OCI-LY7 (cell line): ENCODE data around the gene DNMT3A. TPM values are rescaled to one million over a fixed set of nuclear protein-coding genes. Genes with fewer than 3 reads are reported as not detected.

ENCODE experiments used
- BruUV-seq: library from RNA; stranded (reverse); fragments of 400-500 nt; replicated peaks from 2 replicates; lab custom pipeline; 2021; lab: Mats Ljungman, UMichigan
- CTCF ChIA-PET: fragments of 300-600 bp; sonication (Branson Sonifier 250); formaldehyde crosslinking; loops from one replicate; lab custom pipeline; 2022; ENCODE audit warnings: antibody characterized with exemption; ENCODE audit not compliant: unreplicated experiment; lab: Charles Lee
- POLR2A ChIA-PET: fragments of 300-600 bp; sonication (Branson Sonifier 250); formaldehyde crosslinking; loops from one replicate; lab custom pipeline; 2022; ENCODE audit warnings: antibody characterized with exemption; lab: Charles Lee
- DNase-seq: peaks from one replicate; pipeline ENCODE4 v3.0.0-alpha.2; 2015; ENCODE audit warnings: low spot score
- H2AFZ ChIP-seq: fragments of 200-600 bp; sonication (generic), shearing (Covaris generic); 2 replicates; pipeline ENCODE4 v1.6.1; 2014; ENCODE audit warnings: mild to moderate bottlenecking, antibody characterized with exemption, low read length, moderate library complexity
- H3K27ac ChIP-seq: fragments of 200-600 bp; sonication (generic); 2 replicates; pipeline ENCODE4 v1.5.1; 2014; ENCODE audit warnings: mixed run types, low read depth, mild to moderate bottlenecking, moderate library complexity, low read length, inconsistent platforms; ENCODE audit not compliant: poor library complexity, severe bottlenecking
- H3K36me3 ChIP-seq: fragments of 200-600 bp; sonication (generic); 2 replicates; pipeline ENCODE4 v1.6.1; 2014; ENCODE audit warnings: mild to moderate bottlenecking, antibody characterized with exemption, low read length, moderate library complexity, mixed read lengths; ENCODE audit not compliant: insufficient read depth
- H3K4me1 ChIP-seq: fragments of 200-600 bp; sonication (generic); 2 replicates; pipeline ENCODE4 v1.5.1; 2014; ENCODE audit warnings: mild to moderate bottlenecking, low read length; ENCODE audit not compliant: insufficient read depth, poor library complexity, severe bottlenecking
- H3K4me2 ChIP-seq: fragments of 200-600 bp; sonication (generic); 2 replicates; pipeline ENCODE4 v1.6.1; 2014; ENCODE audit warnings: mild to moderate bottlenecking, low read length
- H3K4me3 ChIP-seq: fragments of 200-600 bp; sonication (generic); 2 replicates; pipeline ENCODE4 v1.5.1; 2014; ENCODE audit warnings: mild to moderate bottlenecking, low read depth, low read length; ENCODE audit not compliant: poor library complexity, severe bottlenecking
- H3K79me2 ChIP-seq: fragments of 200-600 bp; sonication (generic); 2 replicates; pipeline ENCODE4 v1.6.1; 2016; ENCODE audit warnings: low read depth, mild to moderate bottlenecking, low read length, moderate library complexity, mixed read lengths; ENCODE audit not compliant: insufficient read depth
- H3K9me2 ChIP-seq: fragments of 200-600 bp; sonication (generic); 2 replicates; pipeline ENCODE4 v1.6.1; 2016; ENCODE audit warnings: mild to moderate bottlenecking, low read length, mixed read lengths; ENCODE audit not compliant: insufficient read depth
- H3K9me3 ChIP-seq: fragments of 200-600 bp; sonication (generic); 2 replicates; pipeline ENCODE4 v1.6.1; 2014; ENCODE audit warnings: mild to moderate bottlenecking, mixed run types, low read length, mixed read lengths
- H4K20me1 ChIP-seq: fragments of 200-600 bp; sonication (generic); 2 replicates; pipeline ENCODE4 v1.6.1; 2014; ENCODE audit warnings: mild to moderate bottlenecking, antibody characterized with exemption, low read length, moderate library complexity, mixed read lengths; ENCODE audit not compliant: insufficient read depth
- EZH2phosphoT487 ChIP-seq: fragments of 200-600 bp; sonication (generic); IDR thresholded peaks from 2 replicates; pipeline ENCODE4 v1.6.1; 2018; ENCODE audit warnings: low read depth, borderline replicate concordance, mild to moderate bottlenecking, mixed run types, antibody characterized with exemption, low read length, moderate library complexity, mixed read lengths
- intact Hi-C: fragments of 100-400 bp; cut with micrococcal nuclease; formaldehyde crosslinking; loops from one replicate; pipeline ENCODE4 v1.10.0; 2022; ENCODE audit not compliant: unreplicated experiment
- total RNA-seq, 2 experiments: library from RNA; depleted of rRNA in 1 of 2; stranded (reverse); fragments of >200 nt in 1 of 2; shearing (Covaris generic) in 1 of 2; gene quantifications; 2 replicates each; pipeline ENCODE4 v1.2.3, GENCODE V29; 2014 to 2022
- TF ChIP-seq, protein P1 (sequence below): fragments of 200-600 bp; sonication (generic); conservative IDR thresholded peaks from 2 replicates; pipeline ENCODE4 v1.5.1; 2014; ENCODE audit warnings: mild to moderate bottlenecking, antibody characterized with exemption, low read length, moderate library complexity, mixed read lengths

The DNMT3A gene
- total RNA-seq, 2 experiments from 2014 or later: 2.8 to 7.3 TPM

DNA sequence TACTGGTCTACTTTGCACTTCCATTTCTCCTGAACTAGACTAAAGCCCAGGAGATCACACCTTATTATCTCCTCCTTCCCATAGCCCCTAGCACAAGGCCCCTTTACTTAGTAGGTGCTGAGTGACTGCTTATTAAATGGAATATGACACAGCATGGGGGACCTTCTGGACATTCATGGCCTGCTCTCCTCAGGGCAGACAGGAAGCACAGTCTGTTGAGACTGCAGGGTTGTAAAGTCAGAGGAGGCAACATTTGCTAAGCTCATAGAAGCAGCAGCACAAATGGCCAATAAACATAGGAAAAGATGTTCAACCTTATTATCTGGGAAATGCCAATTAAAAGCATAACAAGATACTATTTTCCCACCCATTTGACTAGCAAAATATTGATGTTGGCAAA, 75.3 kb downstream of the DNMT3A start:
- H3K27ac ChIP-seq: no peak overlapping the region
- no peaks in the 10 kb centered on the region for H4K20me1 ChIP-seq
- no peaks in the 10 kb centered on the region for H3K36me3 ChIP-seq
- TF ChIP-seq EZH2phosphoT487: no peak
- TF ChIP-seq, protein P1, sequence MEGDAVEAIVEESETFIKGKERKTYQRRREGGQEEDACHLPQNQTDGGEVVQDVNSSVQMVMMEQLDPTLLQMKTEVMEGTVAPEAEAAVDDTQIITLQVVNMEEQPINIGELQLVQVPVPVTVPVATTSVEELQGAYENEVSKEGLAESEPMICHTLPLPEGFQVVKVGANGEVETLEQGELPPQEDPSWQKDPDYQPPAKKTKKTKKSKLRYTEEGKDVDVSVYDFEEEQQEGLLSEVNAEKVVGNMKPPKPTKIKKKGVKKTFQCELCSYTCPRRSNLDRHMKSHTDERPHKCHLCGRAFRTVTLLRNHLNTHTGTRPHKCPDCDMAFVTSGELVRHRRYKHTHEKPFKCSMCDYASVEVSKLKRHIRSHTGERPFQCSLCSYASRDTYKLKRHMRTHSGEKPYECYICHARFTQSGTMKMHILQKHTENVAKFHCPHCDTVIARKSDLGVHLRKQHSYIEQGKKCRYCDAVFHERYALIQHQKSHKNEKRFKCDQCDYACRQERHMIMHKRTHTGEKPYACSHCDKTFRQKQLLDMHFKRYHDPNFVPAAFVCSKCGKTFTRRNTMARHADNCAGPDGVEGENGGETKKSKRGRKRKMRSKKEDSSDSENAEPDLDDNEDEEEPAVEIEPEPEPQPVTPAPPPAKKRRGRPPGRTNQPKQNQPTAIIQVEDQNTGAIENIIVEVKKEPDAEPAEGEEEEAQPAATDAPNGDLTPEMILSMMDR: no peak
- BruUV-seq: no TSS peak
- no peaks in the 10 kb centered on the region for H3K79me2 ChIP-seq
- no peaks in the 10 kb centered on the region for H3K4me1 ChIP-seq
- intact Hi-C loops: no loop called here
- CTCF ChIA-PET: no interaction called here
- no peak overlapping the region for H3K4me3 ChIP-seq
- no peaks in the 10 kb centered on the region for H3K9me2 ChIP-seq
- POLR2A ChIA-PET: no interaction called here
- DNase-seq: no peak
- no peak overlapping the region for H3K4me2 ChIP-seq
- H3K9me3 ChIP-seq: no peaks in the 10 kb centered on the region
- H2AFZ ChIP-seq: no peak overlapping the region

DNA sequence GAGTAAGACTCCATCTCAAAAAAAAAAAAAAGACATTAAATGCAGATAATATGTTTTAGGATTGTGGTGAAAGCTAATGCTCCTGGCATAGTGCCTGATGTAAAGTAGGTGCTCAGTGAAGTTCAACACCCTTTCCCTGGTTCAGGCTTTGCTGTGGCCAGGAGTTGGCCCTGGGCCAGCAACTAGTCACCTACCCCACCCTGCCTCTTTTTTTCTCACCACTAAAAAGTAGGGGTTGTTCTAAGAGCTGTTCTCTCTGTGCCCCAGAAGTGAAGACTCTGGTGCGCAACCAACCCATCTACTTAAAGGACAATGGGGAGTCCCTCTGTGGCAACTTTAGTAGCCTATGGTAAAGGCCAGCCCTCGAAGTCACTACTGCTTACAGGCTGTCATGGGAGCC, 75.9 kb downstream of the DNMT3A start:
- no peaks in the 10 kb centered on the region for H3K9me3 ChIP-seq
- H3K79me2 ChIP-seq: no peaks in the 10 kb centered on the region
- H3K27ac ChIP-seq: no peak overlapping the region
- ChIA-PET CTCF (no interaction called here), POLR2A (no interaction called here)
- no peaks in the 10 kb centered on the region for H3K9me2 ChIP-seq
- no peak overlapping the region for H3K4me2 ChIP-seq
- TF ChIP-seq, protein P1: no peak
- TF ChIP-seq EZH2phosphoT487: no peak
- no peak overlapping the region for H2AFZ ChIP-seq
- H3K4me1 ChIP-seq: no peaks in the 10 kb centered on the region
- H3K4me3 ChIP-seq: no peak overlapping the region
- DNase-seq: no peak
- no TSS peak for BruUV-seq
- no peaks in the 10 kb centered on the region for H4K20me1 ChIP-seq
- no peaks in the 10 kb centered on the region for H3K36me3 ChIP-seq
- intact Hi-C loops: no loop called here

DNA sequence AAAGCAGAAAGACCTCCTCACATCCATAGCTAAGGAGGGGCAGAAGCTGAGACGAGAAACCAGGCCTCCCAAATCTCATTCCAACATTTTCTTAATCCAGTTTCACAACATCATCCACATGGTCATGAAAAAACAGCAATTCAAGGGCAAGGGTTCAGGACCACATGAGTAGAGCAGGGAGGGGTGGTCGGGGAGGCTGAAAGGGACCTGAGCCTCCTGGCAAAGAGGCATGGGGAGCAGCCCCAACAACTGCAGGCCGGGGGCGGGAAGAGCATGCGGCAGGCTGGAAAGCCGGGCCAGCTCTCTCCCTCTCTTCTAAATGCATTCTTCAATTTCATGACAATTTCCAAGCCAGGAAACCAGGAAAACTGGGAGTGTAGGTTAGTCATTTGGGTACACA, 76.7 kb downstream of the DNMT3A start:
- ChIA-PET CTCF (no interaction called here), POLR2A (no interaction called here)
- Histone ChIP-seq H3K36me3 (no peaks in the 10 kb centered on the region), H3K4me3 (no peak overlapping the region), H3K27ac (no peak overlapping the region), H3K9me2 (no peaks in the 10 kb centered on the region), H2AFZ (no peak overlapping the region), H3K9me3 (no peaks in the 10 kb centered on the region), H4K20me1 (no peaks in the 10 kb centered on the region), H3K79me2 (no peaks in the 10 kb centered on the region), H3K4me1 (no peaks in the 10 kb centered on the region), H3K4me2 (no peak overlapping the region)
- TF ChIP-seq, protein P1: no peak
- no peak for TF ChIP-seq EZH2phosphoT487
- no TSS peak for BruUV-seq
- no peak for DNase-seq
- intact Hi-C loops: no loop called here
